CD14-positive monocyte (primary cell): ENCODE results near the gene HLA-DQB1. TPM values are rescaled to one million over a fixed set of nuclear protein-coding genes. Genes with fewer than 3 reads are reported as not detected.

ENCODE experiments used
- DNase-seq, 3 donors: peaks; one replicate each; pipeline ENCODE4 v3.0.0-alpha.2; 2011 to 2022
- H2AFZ ChIP-seq: 2 replicates; pipeline ENCODE4 v1.6.0; 2012; ENCODE audit warnings: mild to moderate bottlenecking, low read depth, low read length, inconsistent platforms; ENCODE audit not compliant: insufficient read depth, poor library complexity, severe bottlenecking
- H3K27ac ChIP-seq, 2 donors: 1 replicate in 1 of 2; 2 replicates in 1 of 2; pipeline ENCODE4 v1.5.1; 2012 to 2013; ENCODE audit warnings: low read length in 2 of 2, control low read depth in 1 of 2, inconsistent platforms in 1 of 2, low read depth in 1 of 2, mild to moderate bottlenecking in 1 of 2
- H3K27me3 ChIP-seq, 2 donors: one replicate each; pipeline versions ENCODE4 v1.6.0 to v1.6.1; 2011 to 2013; ENCODE audit warnings: low read length in 2 of 2; ENCODE audit not compliant: control insufficient read depth in 2 of 2, insufficient read depth in 2 of 2
- H3K36me3 ChIP-seq, 2 donors: replicated peaks in 1 of 2; 1 replicate in 1 of 2; 2 replicates in 1 of 2; pipeline versions ENCODE4 v1.5.1 to v1.6.1; 2012 to 2013; ENCODE audit warnings: low read length in 2 of 2, control low read depth in 1 of 2, inconsistent platforms in 1 of 2, mild to moderate bottlenecking in 1 of 2; ENCODE audit not compliant: insufficient read depth in 2 of 2, control insufficient read depth in 1 of 2
- H3K4me1 ChIP-seq, 2 donors: 1 replicate in 1 of 2; 2 replicates in 1 of 2; pipeline versions ENCODE4 v1.5.1 to v1.6.1; 2012 to 2013; ENCODE audit warnings: low read length in 2 of 2, control low read depth in 1 of 2, inconsistent platforms in 1 of 2, mild to moderate bottlenecking in 1 of 2, moderate library complexity in 1 of 2; ENCODE audit not compliant: insufficient read depth in 2 of 2, control insufficient read depth in 1 of 2
- H3K4me2 ChIP-seq: replicated peaks from 2 replicates; pipeline ENCODE3; 2012; ENCODE audit warnings: low read length, moderate library complexity, mild to moderate bottlenecking; ENCODE audit not compliant: poor library complexity, severe bottlenecking; ENCODE audit errors: extremely low read depth
- H3K4me3 ChIP-seq, 3 experiments: fragments of 200-600 bp in 1 of 3; sonication (generic) in 1 of 3; replicated peaks in 1 of 3; 1 replicate in 2 of 3; 2 replicates in 1 of 3; pipeline ENCODE4 v1.5.1; 2011 to 2013; ENCODE audit warnings: low read length in 3 of 3, mild to moderate bottlenecking in 3 of 3, control low read depth in 2 of 3, low read depth in 2 of 3, inconsistent platforms in 1 of 3, moderate library complexity in 1 of 3
- H3K79me2 ChIP-seq: 2 replicates; pipeline ENCODE4 v1.6.0; 2012; ENCODE audit warnings: mild to moderate bottlenecking, control low read depth, inconsistent platforms, low read length, moderate library complexity; ENCODE audit not compliant: insufficient read depth
- H3K9ac ChIP-seq: 2 replicates; pipeline ENCODE4 v1.6.0; 2017; ENCODE audit warnings: low read length, mild to moderate bottlenecking; ENCODE audit not compliant: insufficient read depth, poor library complexity, severe bottlenecking
- H3K9me3 ChIP-seq, 2 donors: replicated peaks in 1 of 2; 1 replicate in 1 of 2; 2 replicates in 1 of 2; pipeline versions ENCODE4 v1.5.1 to v1.6.1; 2012 to 2013; ENCODE audit warnings: low read length in 2 of 2, control low read depth in 1 of 2; ENCODE audit not compliant: control insufficient read depth in 1 of 2, insufficient read depth in 1 of 2
- H4K20me1 ChIP-seq: 2 replicates; pipeline ENCODE4 v1.6.0; 2012; ENCODE audit warnings: mild to moderate bottlenecking, low read length, control low read depth, moderate library complexity; ENCODE audit not compliant: insufficient read depth
- H3K27ac Mint-ChIP-seq, 7 donors: one replicate each; pipeline ENCODE4 v1.8.0; 2020; ENCODE audit warnings: mild to moderate bottlenecking in 7 of 7, mixed read lengths in 7 of 7, moderate library complexity in 6 of 7, inconsistent platforms in 2 of 7
- H3K27me3 Mint-ChIP-seq, 3 donors: one replicate each; pipeline ENCODE4 v1.8.0; 2021 to 2022; ENCODE audit warnings: low read depth in 3 of 3, mild to moderate bottlenecking in 3 of 3, mixed read lengths in 3 of 3, moderate library complexity in 3 of 3, inconsistent platforms in 1 of 3
- H3K36me3 Mint-ChIP-seq, 2 donors: one replicate each; pipeline ENCODE4 v1.8.0; 2020; ENCODE audit warnings: mixed read lengths in 2 of 2, inconsistent platforms in 1 of 2, mild to moderate bottlenecking in 1 of 2
- H3K4me1 Mint-ChIP-seq: one replicate; pipeline ENCODE4 v1.8.0; 2020; ENCODE audit warnings: mild to moderate bottlenecking, mixed read lengths
- H3K4me3 Mint-ChIP-seq, 2 donors: one replicate each; pipeline ENCODE4 v1.8.0; 2020; ENCODE audit warnings: mild to moderate bottlenecking in 2 of 2, mixed read lengths in 2 of 2, moderate library complexity in 1 of 2
- H3K9me3 Mint-ChIP-seq, 7 donors: one replicate each; pipeline ENCODE4 v1.8.0; 2020 to 2022; ENCODE audit warnings: mixed read lengths in 7 of 7, mild to moderate bottlenecking in 6 of 7, moderate library complexity in 6 of 7, inconsistent platforms in 2 of 7
- CTCF ChIP-seq: fragments of 200-600 bp; IDR thresholded peaks from one replicate; pipeline ENCODE4 v1.8.0; 2022; ENCODE audit warnings: antibody characterized with exemption, mild to moderate bottlenecking
- WGBS: methylation state at CpG from one replicate; pipeline ENCODE4 v1.1.5; 2013; ENCODE audit warnings: missing lambda C conversion rate; ENCODE audit not compliant: insufficient coverage; 5-methylcytosine and 5-hydroxymethylcytosine counted together
- intact Hi-C, 2 donors: fragments of 100-400 bp; cut with micrococcal nuclease; formaldehyde crosslinking; loops; one replicate each; pipeline versions ENCODE4 v1.15.0 to v1.15.1; 2023
- polyA plus RNA-seq, 3 donors: library from polyadenylated mRNA; depleted of rRNA in 1 of 3; unstranded in 2 of 3; stranded (reverse) in 1 of 3; fragments of 300-500 nt in 2 of 3; fragments of >200 nt in 1 of 3; fragmentation: Illumina TruSeq in 2 of 3; gene quantifications; 1 replicate in 2 of 3; 2 replicates in 1 of 3; pipeline ENCODE4 v1.2.3, GENCODE V29; 2012 to 2021

Gene HLA-DQB1
- polyA plus RNA-seq, 3 donors = 66.7 to 638 (median 246) TPM

GRCh38 chr6:32639440-32640394 lies 26.7 kb downstream of the HLA-DQB1 start:
- WGBS = 0% methylated on average over 3 of the region's 8 CpGs
- Mint-ChIP-seq H3K4me3 (peak overlapping the region; percentile 54 to 94), H3K27me3 (peaks cover 2 to 11% (median 7%) of the 10 kb centered on the region in 3 donors), H3K4me1 (peaks cover 42% of the 10 kb centered on the region), H3K27ac (peak overlapping the region in 5 of 7 donors; percentile 41 to 99 (median 64)), H3K9me3 (peaks cover 0 to 4% (median 2%) of the 10 kb centered on the region in 7 donors), H3K36me3 (peaks cover 36 to 45% of the 10 kb centered on the region in 2 donors)
- Histone ChIP-seq H3K79me2 (peaks cover 4% of the 10 kb centered on the region), H4K20me1 (no peaks in the 10 kb centered on the region), H3K9ac (no peak overlapping the region), H3K4me3 (peak overlapping the region in 1 of 3 experiments; percentile 49), H3K4me2 (peak overlapping the region; percentile 39), H3K27ac (no peak overlapping the region), H3K27me3 (no peaks in the 10 kb centered on the region), H3K9me3 (no peaks in the 10 kb centered on the region), H2AFZ (no peak overlapping the region), H3K4me1 (no peaks in the 10 kb centered on the region), H3K36me3 (no peaks in the 10 kb centered on the region)
- no peak for DNase-seq
- TF ChIP-seq CTCF = no peak
- intact Hi-C loops = loop anchor here (2.0 to 5.0 kb wide), 2 partner anchors 103 kb away; partner anchors contain the start of gene HLA-DQA2 (in 1 of the 2)

GRCh38 chr6:32638532-32639219 lies 27.8 kb downstream of the HLA-DQB1 start:
- H3K4me3 Mint-ChIP-seq = peak overlapping the region; percentile 85 to 94
- H3K9ac ChIP-seq = no peak overlapping the region
- peak overlapping the region in 1 of 2 donors; percentile 74 for H3K27ac ChIP-seq
- H3K9me3 Mint-ChIP-seq = peaks cover 0 to 4% (median 2%) of the 10 kb centered on the region in 7 donors
- DNase-seq = peak in 1 of 3 donors; percentile 14
- H3K27me3 Mint-ChIP-seq = peaks cover 2 to 11% (median 7%) of the 10 kb centered on the region in 3 donors
- peaks cover 33 to 40% of the 10 kb centered on the region in 2 donors for H3K36me3 Mint-ChIP-seq
- H3K4me1 Mint-ChIP-seq = peaks cover 44% of the 10 kb centered on the region
- H4K20me1 ChIP-seq = no peaks in the 10 kb centered on the region
- no peak for TF ChIP-seq CTCF
- no peaks in the 10 kb centered on the region for H3K9me3 ChIP-seq
- H3K4me1 ChIP-seq = no peaks in the 10 kb centered on the region
- peak overlapping the region; percentile 68 to 99 (median 93) for H3K27ac Mint-ChIP-seq
- no peaks in the 10 kb centered on the region for H3K27me3 ChIP-seq
- H3K4me2 ChIP-seq = peak overlapping the region; percentile 59
- intact Hi-C loops = loop anchor here in 1 of 2 donors (2.0 kb wide), 1 partner anchor 104 kb away; no protein-coding TSS in a partner anchor
- no peaks in the 10 kb centered on the region for H3K36me3 ChIP-seq
- H2AFZ ChIP-seq = no peak overlapping the region
- peaks cover 4% of the 10 kb centered on the region for H3K79me2 ChIP-seq
- 0% methylated on average over 1 of the region's 9 CpGs for WGBS
- peak overlapping the region in 1 of 3 experiments; percentile 68 for H3K4me3 ChIP-seq
